HepG2 (cell line): ENCODE data around the gene TAPBP. TPM values are rescaled to one million over a fixed set of nuclear protein-coding genes. Genes with fewer than 3 reads are reported as not detected.

Experiments used
- HBP1 ChIP-seq: IDR thresholded peaks from 2 replicates; pipeline ENCODE4 v1.6.1; 2016; ENCODE audit warnings: low read depth, control low read depth
- HMGXB3 ChIP-seq: sonication (generic); formaldehyde crosslinking; IDR thresholded peaks from 2 replicates; pipeline ENCODE4 v1.4.0; 2020; ENCODE audit warnings: missing genetic modification reagents, borderline replicate concordance
- IKZF4 ChIP-seq: sonication (generic); formaldehyde crosslinking; IDR thresholded peaks from 2 replicates; pipeline ENCODE4 v1.5.1; 2020; ENCODE audit warnings: borderline replicate concordance, mild to moderate bottlenecking, low read depth, missing genetic modification reagents; ENCODE audit errors: not compliant biosample characterization
- MED13 ChIP-seq: sonication (generic); formaldehyde crosslinking; IDR thresholded peaks from 2 replicates; pipeline ENCODE4 v1.5.0; 2020; ENCODE audit warnings: missing genetic modification reagents
- NFIC ChIP-seq: IDR thresholded peaks from 2 replicates; pipeline ENCODE4 v1.6.1; 2012; ENCODE audit warnings: mild to moderate bottlenecking, low read length, inconsistent platforms
- REXO4 ChIP-seq: sonication (generic); formaldehyde crosslinking; IDR thresholded peaks from 2 replicates; pipeline ENCODE4 v1.8.0; 2022; ENCODE audit warnings: missing genetic modification reagents, mild to moderate bottlenecking, borderline replicate concordance
- RNF2 ChIP-seq: fragments of 450-650 bp; conservative IDR thresholded peaks from 2 replicates; pipeline ENCODE4 v1.6.1; 2016; ENCODE audit warnings: low read depth
- SIX1 ChIP-seq: sonication (generic); formaldehyde crosslinking; IDR thresholded peaks from 2 replicates; pipeline ENCODE4 v1.4.0; 2020; ENCODE audit warnings: missing genetic modification reagents, borderline replicate concordance
- SP2 ChIP-seq: sonication (generic); formaldehyde crosslinking; IDR thresholded peaks from 2 replicates; pipeline ENCODE4 v1.5.1; 2020; ENCODE audit warnings: mild to moderate bottlenecking, missing genetic modification reagents
- TARDBP ChIP-seq: sonication (generic); formaldehyde crosslinking; IDR thresholded peaks from 2 replicates; pipeline ENCODE4 v1.8.0; 2022; ENCODE audit warnings: mild to moderate bottlenecking, missing genetic modification reagents
- ZBTB3 ChIP-seq: sonication (generic); formaldehyde crosslinking; IDR thresholded peaks from 2 replicates; pipeline ENCODE4 v1.4.0; 2020; ENCODE audit warnings: low read depth, mild to moderate bottlenecking, moderate library complexity, missing genetic modification reagents, borderline replicate concordance
- ZNF546 ChIP-seq: sonication (generic); formaldehyde crosslinking; conservative IDR thresholded peaks from 2 replicates; pipeline ENCODE4 v1.8.1; 2023; ENCODE audit warnings: mild to moderate bottlenecking, missing genetic modification reagents
- ZNF558 ChIP-seq: sonication (generic); formaldehyde crosslinking; IDR thresholded peaks from 2 replicates; pipeline ENCODE4 v1.9.0; 2022; ENCODE audit warnings: mild to moderate bottlenecking, missing genetic modification reagents, borderline replicate concordance
- ZNF724P ChIP-seq: sonication (generic); formaldehyde crosslinking; IDR thresholded peaks from 2 replicates; pipeline ENCODE4 v1.8.0; 2022; ENCODE audit warnings: missing genetic modification reagents, borderline replicate concordance
- ZNF770 ChIP-seq: sonication (generic); formaldehyde crosslinking; IDR thresholded peaks from 2 replicates; pipeline ENCODE4 v1.5.0; 2020; ENCODE audit warnings: mild to moderate bottlenecking, missing genetic modification reagents
- polyA plus RNA-seq, 8 experiments: library from polyadenylated mRNA; depleted of rRNA in 3 of 8; stranded (reverse) in 7 of 8; unstranded in 1 of 8; fragments of >200 nt; fragmentation: Illumina TruSeq in 4 of 8; extraction: Trizol in 4 of 8; gene quantifications; 2 replicates each; pipeline versions ENCODE4 v1.2.1 to v1.2.3, GENCODE V29; 2011 to 2016; ENCODE audit warnings: low read depth in 4 of 8, missing spikeins in 1 of 8, mixed read lengths in 1 of 8; ENCODE audit not compliant: insufficient read depth in 1 of 8
- total RNA-seq, 5 experiments: library from RNA; depleted of rRNA; stranded (reverse); fragments of >200 nt; fragmentation: Illumina TruSeq; extraction: Trizol; gene quantifications; 2 replicates each; pipeline ENCODE4 v1.2.3, GENCODE V29; 2016; ENCODE audit warnings: low read depth in 1 of 5
- TF ChIP-seq, protein P1 (sequence below): sonication (generic); formaldehyde crosslinking; IDR thresholded peaks from 2 replicates; pipeline ENCODE4 v1.5.1; 2020; ENCODE audit warnings: missing genetic modification reagents, mild to moderate bottlenecking, borderline replicate concordance
- TF ChIP-seq, protein P2 (sequence below): sonication (generic); formaldehyde crosslinking; IDR thresholded peaks from 2 replicates; pipeline ENCODE4 v1.4.0; 2020; ENCODE audit warnings: missing genetic modification reagents, borderline replicate concordance

TAPBP gene
- total and polyA plus RNA-seq, 2 of the 13 experiments (the other 11 are each of a cell fraction or from before 2014, with no cell fraction given): 27.4 to 32.3 TPM

DNA sequence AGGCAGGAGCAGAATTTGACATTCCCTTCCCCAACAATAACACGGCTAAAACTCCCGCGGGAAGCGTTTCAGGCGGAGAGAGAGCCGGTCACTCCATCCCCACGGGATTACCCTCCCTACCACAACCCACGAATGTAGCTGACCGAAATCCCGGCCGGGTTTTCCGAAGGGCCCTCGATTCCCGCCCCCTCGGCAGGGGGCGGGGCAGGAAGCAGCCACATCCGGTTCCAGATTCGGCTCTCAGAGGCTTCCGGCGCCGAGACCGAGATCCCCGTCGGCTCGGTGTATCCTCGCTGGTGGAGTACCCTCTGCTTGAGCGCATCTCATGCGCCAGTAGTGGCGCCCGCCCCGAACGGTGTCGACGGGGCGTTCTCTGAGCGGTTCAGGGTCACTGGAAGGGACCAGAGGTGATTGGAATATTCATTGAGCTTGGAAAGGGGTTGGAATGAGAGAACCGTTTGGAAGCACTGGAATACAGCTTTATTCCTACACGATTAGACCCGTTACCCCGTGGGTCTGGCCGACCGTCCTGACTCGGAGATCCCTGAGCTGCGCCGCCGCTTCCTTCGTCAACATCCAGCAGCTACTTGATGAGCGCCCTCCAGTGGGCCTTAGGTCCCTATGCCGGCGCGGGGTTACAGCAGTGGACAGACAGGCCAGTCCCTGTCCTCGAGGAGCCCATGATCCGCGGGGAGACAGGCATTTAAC lies 14.5 kb downstream of the TAPBP start (continued):
- TF ChIP-seq HBP1: peak; percentile 76; the same call in 1 of the 2 replicates
- TF ChIP-seq, protein P1, sequence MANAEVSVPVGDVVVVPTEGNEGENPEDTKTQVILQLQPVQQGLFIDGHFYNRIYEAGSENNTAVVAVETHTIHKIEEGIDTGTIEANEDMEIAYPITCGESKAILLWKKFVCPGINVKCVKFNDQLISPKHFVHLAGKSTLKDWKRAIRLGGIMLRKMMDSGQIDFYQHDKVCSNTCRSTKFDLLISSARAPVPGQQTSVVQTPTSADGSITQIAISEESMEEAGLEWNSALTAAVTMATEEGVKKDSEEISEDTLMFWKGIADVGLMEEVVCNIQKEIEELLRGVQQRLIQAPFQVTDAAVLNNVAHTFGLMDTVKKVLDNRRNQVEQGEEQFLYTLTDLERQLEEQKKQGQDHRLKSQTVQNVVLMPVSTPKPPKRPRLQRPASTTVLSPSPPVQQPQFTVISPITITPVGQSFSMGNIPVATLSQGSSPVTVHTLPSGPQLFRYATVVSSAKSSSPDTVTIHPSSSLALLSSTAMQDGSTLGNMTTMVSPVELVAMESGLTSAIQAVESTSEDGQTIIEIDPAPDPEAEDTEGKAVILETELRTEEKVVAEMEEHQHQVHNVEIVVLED (CRISPR knock-in tag): peak; percentile 63; the same call in 1 of the 2 replicates
- TF ChIP-seq ZNF770: peak; percentile 73
- peak; percentile 64 for TF ChIP-seq SP2
- TF ChIP-seq IKZF4 (CRISPR knock-in tag): peak; percentile 4
- peak; percentile 89 for TF ChIP-seq ZBTB3 (CRISPR knock-in tag)
- TF ChIP-seq REXO4 (CRISPR knock-in tag): no peak; the same call in 1 of the 2 replicates
- no peak for TF ChIP-seq SIX1 (CRISPR knock-in tag)
- TF ChIP-seq NFIC: peak; percentile 74; the same call in 1 of the 2 replicates
- no peak for TF ChIP-seq ZNF546
- TF ChIP-seq, protein P2, sequence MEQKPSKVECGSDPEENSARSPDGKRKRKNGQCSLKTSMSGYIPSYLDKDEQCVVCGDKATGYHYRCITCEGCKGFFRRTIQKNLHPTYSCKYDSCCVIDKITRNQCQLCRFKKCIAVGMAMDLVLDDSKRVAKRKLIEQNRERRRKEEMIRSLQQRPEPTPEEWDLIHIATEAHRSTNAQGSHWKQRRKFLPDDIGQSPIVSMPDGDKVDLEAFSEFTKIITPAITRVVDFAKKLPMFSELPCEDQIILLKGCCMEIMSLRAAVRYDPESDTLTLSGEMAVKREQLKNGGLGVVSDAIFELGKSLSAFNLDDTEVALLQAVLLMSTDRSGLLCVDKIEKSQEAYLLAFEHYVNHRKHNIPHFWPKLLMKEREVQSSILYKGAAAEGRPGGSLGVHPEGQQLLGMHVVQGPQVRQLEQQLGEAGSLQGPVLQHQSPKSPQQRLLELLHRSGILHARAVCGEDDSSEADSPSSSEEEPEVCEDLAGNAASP (CRISPR knock-in tag): peak; percentile 73
- TF ChIP-seq MED13 (CRISPR knock-in tag): no peak
- peak; percentile 89; the same call in 1 of the 2 replicates for TF ChIP-seq ZNF558
- TF ChIP-seq ZNF724P: 0 out of 2 replicates have a peak, but pooled peaks have one; percentile 8
- peak; percentile 80; the same call in 1 of the 2 replicates for TF ChIP-seq HMGXB3 (CRISPR knock-in tag)
- 0 out of 2 replicates have a peak, but pooled peaks have one; percentile 18 for TF ChIP-seq TARDBP (CRISPR knock-in tag)
- no peak for TF ChIP-seq RNF2
